ENCODE results near the gene CHD1. TPM values are rescaled to one million over a fixed set of nuclear protein-coding genes. Genes with fewer than 3 reads are reported as not detected.
A peak's percentile ranks its signal among the peaks of the same experiment; 100 is the strongest.
"Not testable (repeated sequence)": the region's sequence is repeated elsewhere in the genome, so short reads cannot be mapped to it uniquely, and the experiment has no call there.

Gene CHD1
- total RNA-seq = 10 to 100 TPM; 58.0 to 58.5 TPM

DNA sequence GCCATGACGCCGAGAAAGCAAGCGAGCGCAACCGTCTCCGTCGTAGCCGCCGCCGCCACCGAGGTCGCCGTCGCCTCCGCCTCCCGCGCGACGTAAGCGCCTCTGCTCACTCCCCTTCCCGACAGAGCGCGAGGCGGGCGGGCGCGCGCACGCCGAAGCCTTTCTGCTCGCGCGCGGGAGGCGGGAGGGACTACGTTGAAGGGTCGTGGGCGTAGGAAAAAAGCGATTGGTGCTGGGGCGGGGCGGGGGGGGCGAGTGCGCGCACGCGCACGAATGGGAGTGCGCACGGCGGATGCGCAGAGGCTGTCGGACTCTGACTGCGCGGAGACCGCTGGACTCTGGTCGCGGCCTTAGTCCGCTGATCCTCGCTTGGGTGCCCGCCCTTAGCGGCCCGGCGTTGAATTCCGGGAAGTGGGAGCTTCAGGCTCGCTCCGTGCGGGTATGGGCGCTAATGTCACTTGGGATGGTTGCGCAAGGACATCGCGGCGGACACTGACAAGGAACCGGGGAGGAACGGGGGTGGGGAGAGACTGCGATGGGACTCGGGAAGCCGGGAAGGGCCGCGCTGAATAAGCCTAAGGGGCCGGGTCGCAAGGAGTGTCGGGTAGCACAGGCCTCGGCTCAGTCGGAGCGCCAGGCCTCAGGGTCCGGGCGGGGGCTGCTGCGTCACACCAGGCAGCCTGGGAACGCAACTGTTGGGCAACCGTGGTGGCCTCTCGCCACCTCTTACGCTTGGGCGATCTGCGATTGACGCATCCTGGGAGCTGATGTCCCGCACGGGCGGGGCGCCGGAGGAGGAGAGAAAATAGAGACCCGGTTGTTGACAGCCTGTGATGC lies at the start of gene CHD1:
Gene CHD1, minus strand, starts transcription at position 135 of the 837 bp plus-strand sequence. CDS start 2,621 bp downstream, outside the sequence.
- peak; percentile 96 for DNase-seq
- peaks cover 49% of the 10 kb centered on the region for H3K4me1 Mint-ChIP-seq
- peak within 1 kb of the TSS; percentile 97 for H3K4me3 Mint-ChIP-seq
- peak within 1 kb of the TSS; percentile 98 for H3K27ac Mint-ChIP-seq
- H3K9me3 Mint-ChIP-seq = peaks cover 2% of the 10 kb centered on the region
- peaks cover 17% of the 10 kb centered on the region for H3K36me3 Mint-ChIP-seq
- no peaks in the 10 kb centered on the region for H3K27me3 Mint-ChIP-seq

DNA sequence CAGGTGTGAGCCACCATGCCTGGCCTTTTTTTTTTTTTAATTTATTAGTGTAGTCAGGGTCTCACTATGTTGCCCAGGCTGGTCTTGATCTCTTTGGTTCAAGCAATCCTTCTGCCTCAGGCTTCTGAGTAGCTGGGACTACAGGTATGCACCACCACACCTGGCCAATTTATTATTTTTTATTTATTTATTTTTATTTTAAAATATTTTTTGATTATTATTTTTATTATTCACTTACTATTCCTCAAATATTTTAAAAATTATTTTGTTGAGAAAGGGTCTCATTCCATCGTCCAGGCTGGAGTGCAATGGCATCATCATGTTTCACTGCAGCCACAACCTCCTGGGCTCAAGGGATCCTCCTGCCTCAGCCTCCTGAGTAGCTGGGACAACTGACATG lies 49.7 kb upstream of the CHD1 start:
- Mint-ChIP-seq H3K9me3 (no peaks in the 10 kb centered on the region), H3K4me1 (peaks cover 19% of the 10 kb centered on the region), H3K27ac (no peak overlapping the region), H3K36me3 (no peaks in the 10 kb centered on the region), H3K4me3 (no peak overlapping the region), H3K27me3 (no peaks in the 10 kb centered on the region)
- no peak for DNase-seq

DNA sequence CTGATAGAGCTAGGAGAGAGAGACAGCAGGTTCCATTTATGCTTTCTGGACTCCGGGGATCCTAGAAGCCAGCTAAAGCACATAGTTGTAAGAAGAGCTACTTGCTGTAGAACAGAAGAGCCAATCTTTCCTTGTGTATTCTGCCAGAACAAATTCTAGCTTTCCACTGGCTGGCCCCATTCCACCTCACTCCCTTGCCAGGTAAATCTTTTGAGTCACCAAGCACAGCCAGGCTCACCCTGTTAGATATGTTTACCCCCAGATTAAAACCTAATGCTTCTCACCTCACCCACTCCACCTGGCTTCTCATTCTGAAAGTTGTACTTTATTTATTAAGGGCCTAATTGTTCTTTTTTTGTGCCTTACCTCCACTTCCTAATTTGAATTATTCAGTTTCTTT lies 48.9 kb upstream of the CHD1 start:
- Mint-ChIP-seq H3K27me3 (no peaks in the 10 kb centered on the region), H3K4me1 (peaks cover 19% of the 10 kb centered on the region)

DNA sequence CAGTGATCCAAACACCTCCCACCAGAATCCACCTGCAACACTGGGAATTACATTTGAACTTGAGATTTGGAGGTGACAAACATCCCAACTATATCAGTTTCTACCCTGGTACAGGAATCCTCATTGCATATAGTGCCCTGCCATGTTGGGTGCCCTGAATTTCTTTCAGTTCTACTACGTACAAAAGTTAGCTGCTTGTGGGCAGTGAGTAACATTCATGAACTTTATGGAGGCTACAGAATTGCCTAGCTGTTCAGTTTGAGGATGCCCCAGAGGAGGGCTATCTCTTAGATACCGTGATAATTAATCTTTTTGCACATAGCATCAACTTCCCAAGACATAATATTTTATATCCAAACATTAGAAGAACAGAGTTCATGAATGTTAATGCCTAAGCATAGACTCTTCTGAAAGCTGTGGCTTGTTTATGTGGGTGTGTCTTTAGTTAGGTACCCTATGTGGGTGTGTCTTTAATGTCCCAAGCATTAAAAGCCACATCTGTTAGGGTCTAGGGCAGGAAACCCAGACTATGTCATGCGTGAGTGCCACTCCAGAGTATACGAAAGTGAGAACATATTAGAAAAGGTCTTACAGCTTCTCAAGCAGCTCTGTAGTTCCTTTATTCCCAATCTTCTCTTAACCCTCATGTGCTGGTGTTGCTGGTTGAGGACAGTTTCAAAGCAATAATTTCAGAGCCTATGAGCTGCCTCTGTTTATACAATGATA lies 47.0 kb upstream of the CHD1 start:
- H3K9me3 Mint-ChIP-seq = no peaks in the 10 kb centered on the region

More for the DNA sequence above, 48.9 kb upstream of the CHD1 start:
- no peaks in the 10 kb centered on the region for H3K36me3 Mint-ChIP-seq
- no peaks in the 10 kb centered on the region for H3K9me3 Mint-ChIP-seq
- no peak for DNase-seq
- H3K27ac Mint-ChIP-seq = no peak overlapping the region
- no peak overlapping the region for H3K4me3 Mint-ChIP-seq

DNA sequence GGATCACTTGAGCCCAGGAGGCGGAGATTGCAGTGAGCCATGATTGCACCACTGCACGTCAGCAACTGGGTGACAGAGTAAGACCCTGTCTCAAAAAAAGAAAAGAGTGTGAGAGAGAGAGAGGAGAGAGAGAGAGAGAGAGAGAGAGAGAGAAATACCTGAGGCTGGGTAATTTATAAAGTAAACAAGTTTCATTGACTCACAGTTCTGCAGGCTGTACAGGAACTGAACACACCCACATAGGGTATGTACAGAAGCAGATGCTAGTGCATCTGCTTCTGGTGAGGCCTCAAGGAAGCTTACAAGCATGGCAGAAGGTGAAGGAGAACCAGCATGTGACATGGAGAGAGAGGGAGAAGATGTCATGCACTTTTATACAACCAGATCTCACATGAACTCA lies 46.4 kb upstream of the CHD1 start:
- Mint-ChIP-seq H3K27me3 (no peaks in the 10 kb centered on the region), H3K9me3 (no peaks in the 10 kb centered on the region), H3K36me3 (no peaks in the 10 kb centered on the region), H3K4me1 (peaks cover 19% of the 10 kb centered on the region), H3K4me3 (no peak overlapping the region), H3K27ac (no peak overlapping the region)
- DNase-seq = no peak

More for the DNA sequence above, 47.0 kb upstream of the CHD1 start:
- Mint-ChIP-seq H3K4me1 (peaks cover 19% of the 10 kb centered on the region), H3K27ac (no peak overlapping the region), H3K36me3 (no peaks in the 10 kb centered on the region), H3K4me3 (no peak overlapping the region), H3K27me3 (no peaks in the 10 kb centered on the region)
- DNase-seq = no peak

DNA sequence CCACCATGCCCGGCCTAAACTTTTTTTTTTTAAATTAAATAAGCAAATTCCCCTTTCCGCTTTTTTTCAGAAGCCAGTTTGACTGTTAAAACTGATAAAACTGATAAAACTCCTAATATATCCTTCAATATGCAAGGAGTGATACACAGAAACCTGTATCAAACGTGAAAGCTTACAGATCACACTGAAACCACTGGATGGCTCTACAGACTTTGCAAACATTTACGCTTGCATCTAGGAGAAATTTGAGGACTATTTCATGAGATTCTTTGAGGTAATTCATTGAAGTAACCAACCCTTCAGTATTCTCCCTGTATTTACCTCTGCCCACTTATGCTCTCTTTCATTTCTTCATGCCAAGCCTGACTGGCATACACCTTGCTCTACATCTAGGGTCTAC lies 40.6 kb upstream of the CHD1 start:
- Mint-ChIP-seq H3K4me1 (no peaks in the 10 kb centered on the region), H3K27ac (no peak overlapping the region), H3K27me3 (no peaks in the 10 kb centered on the region), H3K9me3 (no peaks in the 10 kb centered on the region), H3K36me3 (no peaks in the 10 kb centered on the region), H3K4me3 (no peak overlapping the region)
- no peak for DNase-seq

DNA sequence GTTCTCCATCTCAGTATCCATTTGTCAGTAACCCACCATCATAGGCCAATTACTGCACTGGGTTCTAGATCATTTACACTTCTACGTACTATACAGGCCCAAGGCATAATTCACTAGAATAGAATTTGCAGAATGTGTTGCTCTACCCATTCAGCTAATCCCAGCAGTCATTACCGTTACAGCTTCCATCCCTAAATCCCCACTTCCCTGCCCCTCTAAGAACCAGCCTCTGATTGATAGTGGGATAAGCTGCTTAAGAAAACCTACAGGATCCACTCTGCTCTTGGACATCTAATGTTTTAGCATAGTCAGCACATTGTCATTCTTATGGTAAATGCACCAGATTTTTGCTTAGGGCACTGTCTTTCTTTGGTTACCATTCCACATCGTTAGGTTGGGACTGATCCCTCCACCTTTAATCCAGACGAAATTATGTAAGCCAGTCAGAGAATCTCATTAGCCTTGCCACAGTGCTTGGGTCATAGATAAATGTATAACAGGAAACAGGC lies 39.3 kb upstream of the CHD1 start:
- no peaks in the 10 kb centered on the region for H3K27me3 Mint-ChIP-seq
- no peak overlapping the region for H3K27ac Mint-ChIP-seq
- H3K4me1 Mint-ChIP-seq = no peaks in the 10 kb centered on the region
- H3K9me3 Mint-ChIP-seq = no peaks in the 10 kb centered on the region
- no peaks in the 10 kb centered on the region for H3K36me3 Mint-ChIP-seq
- no peak overlapping the region for H3K4me3 Mint-ChIP-seq
- DNase-seq = no peak

DNA sequence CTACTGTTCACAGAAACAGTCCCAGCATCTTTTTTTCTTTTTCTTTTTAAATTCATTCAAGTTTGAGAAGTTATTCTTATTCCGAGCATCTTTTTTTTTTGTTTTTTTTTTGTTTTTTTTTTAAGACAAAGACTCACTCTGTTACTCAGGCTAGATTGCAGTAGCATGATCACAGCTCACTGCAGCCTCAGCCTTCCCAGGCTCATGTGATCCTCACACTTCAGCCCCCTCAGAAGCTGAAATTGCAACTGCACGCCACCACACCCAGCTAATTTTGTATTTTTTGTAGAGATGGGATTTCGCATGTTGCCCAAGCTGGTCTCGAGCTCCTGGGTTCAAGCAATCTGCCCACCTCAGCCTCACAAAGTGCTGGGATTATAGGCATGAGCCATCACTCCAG lies 36.4 kb upstream of the CHD1 start:
- H3K27ac Mint-ChIP-seq = no peak overlapping the region

DNA sequence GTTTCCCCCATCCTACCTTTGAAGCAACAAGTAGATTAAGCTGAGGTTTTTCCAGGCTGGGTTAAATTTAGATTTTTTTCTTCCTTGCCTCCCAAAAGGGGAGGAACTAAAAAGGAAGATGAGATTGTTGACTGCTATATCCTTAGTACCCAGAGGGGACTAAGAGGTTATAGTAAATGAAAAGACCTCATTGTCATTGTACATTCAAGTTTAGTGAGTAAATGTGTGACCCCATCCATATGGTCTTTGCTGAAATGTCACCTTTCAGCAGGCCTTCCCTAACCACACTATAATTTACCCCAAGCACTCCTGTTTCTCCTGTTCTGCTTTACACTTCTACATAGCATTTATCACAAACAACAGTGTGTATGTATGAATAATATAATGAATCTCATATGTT lies 35.8 kb upstream of the CHD1 start:
- H3K27ac Mint-ChIP-seq = no peak overlapping the region
- H3K4me1 Mint-ChIP-seq = no peaks in the 10 kb centered on the region
- no peak overlapping the region for H3K4me3 Mint-ChIP-seq
- DNase-seq = no peak
- no peaks in the 10 kb centered on the region for H3K9me3 Mint-ChIP-seq
- H3K27me3 Mint-ChIP-seq = no peaks in the 10 kb centered on the region
- no peaks in the 10 kb centered on the region for H3K36me3 Mint-ChIP-seq

More for the DNA sequence above, 36.4 kb upstream of the CHD1 start:
- H3K9me3 Mint-ChIP-seq = no peaks in the 10 kb centered on the region
- no peak overlapping the region for H3K4me3 Mint-ChIP-seq
- H3K4me1 Mint-ChIP-seq = no peaks in the 10 kb centered on the region
- H3K36me3 Mint-ChIP-seq = no peaks in the 10 kb centered on the region
- no peaks in the 10 kb centered on the region for H3K27me3 Mint-ChIP-seq
- no peak for DNase-seq

DNA sequence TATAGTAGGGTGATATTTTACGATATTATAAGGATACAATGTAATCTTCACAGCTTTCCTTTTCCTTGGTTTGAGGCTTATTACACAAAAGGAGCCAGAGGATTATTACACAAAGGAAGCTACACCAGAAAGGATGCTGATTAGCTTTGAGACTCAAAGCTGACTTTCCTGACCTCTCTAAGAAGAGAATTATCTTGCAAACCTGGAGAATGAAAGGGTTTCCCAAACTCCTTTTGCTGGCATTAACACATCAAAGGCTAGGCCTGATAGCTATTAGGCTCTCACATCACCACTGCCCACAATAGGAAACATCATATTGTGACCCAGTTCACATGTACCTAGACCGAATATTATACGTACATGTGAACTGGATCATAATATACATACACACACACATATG lies 34.2 kb upstream of the CHD1 start:
- no peak overlapping the region for H3K27ac Mint-ChIP-seq
- H3K4me1 Mint-ChIP-seq = no peaks in the 10 kb centered on the region
- H3K36me3 Mint-ChIP-seq = no peaks in the 10 kb centered on the region
- no peaks in the 10 kb centered on the region for H3K9me3 Mint-ChIP-seq
- DNase-seq = no peak
- no peak overlapping the region for H3K4me3 Mint-ChIP-seq
- H3K27me3 Mint-ChIP-seq = no peaks in the 10 kb centered on the region

DNA sequence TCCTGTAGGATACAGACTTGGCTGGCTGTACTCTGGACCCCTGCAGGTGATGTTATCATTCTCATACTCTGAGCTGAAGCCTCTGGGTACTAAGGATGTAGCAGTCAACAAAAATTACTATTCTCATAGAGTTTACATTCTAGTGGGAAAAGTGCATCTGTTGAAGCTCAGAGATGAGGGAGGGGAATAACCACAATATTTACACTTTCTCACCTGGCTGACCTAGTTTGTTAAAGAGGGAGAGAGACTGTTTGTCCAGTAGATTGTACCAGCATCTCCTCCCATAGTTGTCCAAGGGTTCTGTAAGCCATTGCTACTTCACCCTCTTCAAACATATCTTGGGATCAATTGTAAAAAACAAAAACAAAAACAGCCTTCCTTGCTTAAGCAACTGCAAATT lies 33.8 kb upstream of the CHD1 start:
- no peaks in the 10 kb centered on the region for H3K27me3 Mint-ChIP-seq
- H3K27ac Mint-ChIP-seq = no peak overlapping the region
- no peak for DNase-seq
- no peak overlapping the region for H3K4me3 Mint-ChIP-seq
- H3K9me3 Mint-ChIP-seq = no peaks in the 10 kb centered on the region
- no peaks in the 10 kb centered on the region for H3K4me1 Mint-ChIP-seq
- no peaks in the 10 kb centered on the region for H3K36me3 Mint-ChIP-seq

DNA sequence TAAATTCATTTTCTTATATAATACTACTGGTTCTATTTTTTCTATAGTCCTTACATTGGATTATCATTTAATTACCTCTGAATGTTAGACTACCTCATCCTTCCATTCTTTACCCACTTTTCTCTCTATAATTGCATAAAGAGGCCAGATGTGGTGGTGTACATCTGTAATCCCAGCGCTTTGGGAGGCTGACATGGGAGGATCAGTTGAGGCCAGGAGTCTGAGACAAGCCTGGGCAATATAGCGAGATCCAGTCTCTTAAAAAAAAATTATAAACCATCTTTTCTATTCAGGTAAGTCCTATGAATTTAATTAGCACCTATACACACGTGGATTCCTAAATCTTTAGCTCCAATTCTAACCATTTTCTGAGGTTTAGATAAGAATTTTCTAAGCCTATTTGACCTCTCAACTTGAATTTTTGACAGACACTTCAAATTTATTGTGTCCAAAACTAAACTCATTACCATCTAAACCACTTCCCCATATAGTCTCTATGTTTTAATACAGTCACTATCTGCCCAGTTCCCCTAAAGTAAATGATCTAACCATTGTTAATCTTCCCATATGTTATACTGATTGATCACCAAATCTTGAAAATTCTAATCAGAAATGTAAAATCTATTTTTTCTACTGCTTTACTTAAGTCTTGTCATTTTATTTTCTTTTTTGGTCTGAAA lies 33.0 kb upstream of the CHD1 start:
- H3K9me3 Mint-ChIP-seq = no peaks in the 10 kb centered on the region
- H3K36me3 Mint-ChIP-seq = no peaks in the 10 kb centered on the region
- H3K4me1 Mint-ChIP-seq = no peaks in the 10 kb centered on the region
- H3K27ac Mint-ChIP-seq = no peak overlapping the region
- no peak overlapping the region for H3K4me3 Mint-ChIP-seq
- no peaks in the 10 kb centered on the region for H3K27me3 Mint-ChIP-seq
- no peak for DNase-seq

DNA sequence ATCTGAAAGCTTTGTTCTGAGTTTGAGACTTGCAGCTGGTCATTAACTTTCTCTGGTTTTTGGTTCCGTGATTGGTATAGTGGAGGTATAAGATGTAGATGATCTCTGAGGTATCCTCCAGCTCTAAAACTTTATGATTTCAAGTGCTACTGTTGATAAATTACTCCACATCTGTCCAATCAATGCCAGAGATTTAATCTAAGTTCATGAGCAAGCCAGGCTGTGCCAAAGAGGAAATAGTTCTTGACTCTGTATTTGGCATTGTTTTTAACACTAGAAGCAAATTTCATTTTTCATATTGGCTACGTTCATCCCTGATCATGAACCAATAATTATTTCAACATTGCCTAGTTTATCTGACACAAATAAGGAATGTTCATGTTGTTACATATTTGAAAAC lies 28.5 kb upstream of the CHD1 start:
- Mint-ChIP-seq H3K36me3 (no peaks in the 10 kb centered on the region), H3K4me1 (no peaks in the 10 kb centered on the region), H3K4me3 (no peak overlapping the region), H3K27me3 (no peaks in the 10 kb centered on the region), H3K9me3 (no peaks in the 10 kb centered on the region), H3K27ac (no peak overlapping the region)
- DNase-seq = no peak

DNA sequence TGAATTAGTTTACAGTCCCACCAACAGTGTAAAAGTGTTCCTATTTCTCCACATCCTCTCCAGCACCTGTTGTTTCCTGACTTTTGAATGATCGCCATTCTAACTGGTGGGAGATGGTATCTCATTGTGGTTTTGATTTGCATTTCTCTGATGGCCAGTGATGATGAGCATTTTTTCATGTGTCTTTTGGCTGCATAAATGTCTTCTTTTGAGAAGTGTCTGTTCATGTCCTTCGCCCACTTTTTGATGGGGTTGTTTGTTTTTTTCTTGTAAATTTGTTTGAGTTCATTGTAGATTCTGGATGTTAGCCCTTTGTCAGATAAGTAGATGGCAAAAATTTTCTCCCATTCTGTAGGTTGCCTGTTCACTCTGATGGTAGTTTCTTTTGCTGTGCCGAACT lies 27.1 kb upstream of the CHD1 start:
- not testable (repeated sequence) for H3K4me3 Mint-ChIP-seq, H3K27me3 Mint-ChIP-seq, DNase-seq, H3K27ac Mint-ChIP-seq, H3K9me3 Mint-ChIP-seq, H3K4me1 Mint-ChIP-seq, H3K36me3 Mint-ChIP-seq

DNA sequence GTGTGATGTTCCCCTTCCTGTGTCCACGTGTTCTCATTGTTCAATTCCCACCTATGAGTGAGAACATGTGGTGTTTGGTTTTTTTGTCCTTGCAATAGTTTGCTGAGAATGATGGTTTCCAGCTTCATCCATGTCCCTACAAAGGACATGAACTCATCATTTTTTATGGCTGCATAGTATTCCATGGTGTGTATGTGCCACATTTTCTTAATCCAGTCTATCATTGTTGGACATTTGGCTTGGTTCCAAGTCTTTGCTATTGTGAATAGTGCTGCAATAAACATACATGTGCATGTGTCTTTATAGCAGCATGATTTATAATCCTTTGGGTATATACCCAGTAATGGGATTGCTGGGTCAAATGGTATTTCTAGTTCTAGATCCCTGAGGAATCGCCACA lies 26.7 kb upstream of the CHD1 start:
- not testable (repeated sequence) for H3K4me1 Mint-ChIP-seq, H3K27ac Mint-ChIP-seq, H3K27me3 Mint-ChIP-seq, H3K4me3 Mint-ChIP-seq, H3K9me3 Mint-ChIP-seq, DNase-seq, H3K36me3 Mint-ChIP-seq
